GM11168 (cell line): Measurements from ENCODE around the gene CD276.
"Not testable (repeated sequence)": the region's sequence is repeated elsewhere in the genome, so short reads cannot be mapped to it uniquely, and the experiment has no call there.

ENCODE experiments used
- in situ Hi-C: fragments of 300-500 bp; cut with MboI; formaldehyde crosslinking; loops from one replicate; pipeline ENCODE4 v1.12.0; 2022; ENCODE audit warnings: low sequenced_read_pairs; ENCODE audit not compliant: unreplicated experiment

Gene CD276

GRCh38 chr15:73683257-73683776 lies 866 bp upstream of the CD276 start:
- in situ Hi-C loops = no loop called here

GRCh38 chr15:73684581-73685455 lies 635 bp downstream of the CD276 start:
- in situ Hi-C loops = no loop called here

- in situ Hi-C loops = no loop called here
Measured at GRCh38 chr15:73685981-73686380, 1.8 kb downstream of the CD276 start.

- in situ Hi-C loops = no loop called here
Measured at GRCh38 chr15:73686781-73687256, 2.6 kb downstream of the CD276 start.

GRCh38 chr15:73687351-73687750 lies 3.2 kb downstream of the CD276 start:
- in situ Hi-C loops = no loop called here

GRCh38 chr15:73688455-73688854 lies 4.3 kb downstream of the CD276 start:
- in situ Hi-C loops = no loop called here

- in situ Hi-C loops = no loop called here
Measured at GRCh38 chr15:73691396-73691795, 7.2 kb downstream of the CD276 start.

GRCh38 chr15:73694419-73694818 lies 10.2 kb downstream of the CD276 start:
- in situ Hi-C loops = no loop called here

GRCh38 chr15:73695773-73696640 lies 11.8 kb downstream of the CD276 start:
- in situ Hi-C loops = no loop called here

GRCh38 chr15:73696641-73697001 lies 12.4 kb downstream of the CD276 start:
- in situ Hi-C loops = no loop called here

- in situ Hi-C loops = no loop called here
Measured at GRCh38 chr15:73697033-73697467, 12.9 kb downstream of the CD276 start.

GRCh38 chr15:73699249-73700040 lies 15.3 kb downstream of the CD276 start:
- in situ Hi-C loops = no loop called here

- in situ Hi-C loops = no loop called here
Measured at GRCh38 chr15:73700041-73700842, 16.1 kb downstream of the CD276 start.

- in situ Hi-C loops = not testable (repeated sequence)
Measured at GRCh38 chr15:73702311-73703239, 18.4 kb downstream of the CD276 start.

GRCh38 chr15:73703601-73704000 lies 19.4 kb downstream of the CD276 start:
- in situ Hi-C loops = not testable (repeated sequence)

- in situ Hi-C loops = not testable (repeated sequence)
Measured at GRCh38 chr15:73704142-73704868, 20.1 kb downstream of the CD276 start.

- in situ Hi-C loops = no loop called here
Measured at GRCh38 chr15:73704869-73705645, 20.9 kb downstream of the CD276 start.
